ENCODE measurements around the gene PDS5A.
"Not testable (repeated sequence)": the region's sequence is repeated elsewhere in the genome, so short reads cannot be mapped to it uniquely, and the experiment has no call there.

Gene PDS5A

GRCh38 chr4:39961311-39961877 is 16.3 kb downstream of the PDS5A start:
- DNase-seq (ENCODE audit: low read depth), result no peak

- DNase-seq (ENCODE audit: low read depth), result no peak
These were observed 26.7 kb downstream of the PDS5A start for GRCh38 chr4:39950861-39951481.

- DNase-seq (ENCODE audit: low read depth), result no peak
These were observed 29.7 kb downstream of the PDS5A start for GRCh38 chr4:39947963-39948362.

DNA sequence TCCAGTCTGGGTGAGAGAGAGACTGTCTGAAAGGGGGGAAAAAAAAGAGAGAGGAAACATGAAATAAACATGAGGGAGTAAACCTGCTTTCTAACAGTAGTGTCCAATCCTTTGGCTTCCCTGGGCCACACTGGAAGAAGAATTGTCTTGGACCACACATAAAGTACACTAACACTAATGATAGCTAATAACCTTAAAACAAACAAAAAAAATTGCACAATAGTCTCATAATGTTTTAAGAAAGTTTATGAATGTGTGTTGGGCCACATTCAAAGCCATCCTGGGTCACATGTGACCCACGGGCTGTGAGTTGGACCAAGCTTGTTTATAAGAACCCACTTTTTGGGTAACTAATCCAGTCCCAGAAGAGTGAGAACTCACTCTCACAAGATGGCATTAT is 30.3 kb downstream of the PDS5A start:
- DNase-seq (ENCODE audit: low read depth), result no peak

GRCh38 chr4:39944245-39944644 is 33.5 kb downstream of the PDS5A start:
- not testable (repeated sequence) for DNase-seq (ENCODE audit: low read depth)

DNA sequence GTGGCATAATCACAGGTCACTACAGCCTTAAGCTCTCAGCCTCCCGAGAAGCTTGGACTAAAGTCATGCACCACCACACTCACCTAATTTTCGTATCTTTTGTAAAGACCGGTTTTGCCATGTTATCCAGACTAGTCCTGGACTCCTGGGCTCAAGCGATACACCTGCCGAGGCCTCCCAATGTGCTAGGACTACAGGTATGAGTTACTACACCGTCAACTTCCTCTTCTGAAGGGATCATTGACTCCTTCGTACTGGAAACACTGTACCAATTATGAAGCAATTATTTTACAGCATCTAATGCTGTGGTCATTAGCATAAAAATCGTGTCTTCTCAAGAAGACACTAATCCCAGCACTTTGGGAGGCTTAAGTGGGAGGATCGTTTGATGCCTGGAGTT is 35.2 kb downstream of the PDS5A start:
- no peak for DNase-seq (ENCODE audit: low read depth)

DNA sequence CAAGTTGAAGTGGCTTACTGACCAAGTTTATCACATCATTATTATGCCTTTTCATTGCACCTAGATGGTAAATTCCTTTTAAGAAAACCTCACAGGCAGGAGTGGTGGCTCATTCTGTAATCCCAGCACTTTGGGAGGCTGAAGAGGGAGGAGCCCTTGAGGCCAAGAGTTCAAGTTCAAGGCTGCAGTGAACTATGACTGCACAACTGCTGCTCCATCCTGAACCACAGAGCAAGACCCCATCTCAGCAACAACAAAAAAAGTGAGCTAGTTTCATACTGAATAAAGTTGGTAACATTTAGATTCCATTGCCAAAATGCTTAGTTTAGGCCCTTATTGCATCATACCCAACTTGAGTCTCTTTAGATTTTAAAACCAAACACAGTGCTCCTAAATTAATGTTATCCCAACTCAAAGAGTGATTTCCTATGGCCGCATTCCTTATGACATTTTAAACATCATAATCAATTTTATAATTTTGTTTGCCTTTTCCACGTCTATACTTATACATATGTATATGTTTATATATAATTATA is 36.0 kb downstream of the PDS5A start:
- no peak for DNase-seq (ENCODE audit: low read depth)

- no peak for DNase-seq (ENCODE audit: low read depth)
These were observed 39.9 kb downstream of the PDS5A start for GRCh38 chr4:39937683-39938268.

DNA sequence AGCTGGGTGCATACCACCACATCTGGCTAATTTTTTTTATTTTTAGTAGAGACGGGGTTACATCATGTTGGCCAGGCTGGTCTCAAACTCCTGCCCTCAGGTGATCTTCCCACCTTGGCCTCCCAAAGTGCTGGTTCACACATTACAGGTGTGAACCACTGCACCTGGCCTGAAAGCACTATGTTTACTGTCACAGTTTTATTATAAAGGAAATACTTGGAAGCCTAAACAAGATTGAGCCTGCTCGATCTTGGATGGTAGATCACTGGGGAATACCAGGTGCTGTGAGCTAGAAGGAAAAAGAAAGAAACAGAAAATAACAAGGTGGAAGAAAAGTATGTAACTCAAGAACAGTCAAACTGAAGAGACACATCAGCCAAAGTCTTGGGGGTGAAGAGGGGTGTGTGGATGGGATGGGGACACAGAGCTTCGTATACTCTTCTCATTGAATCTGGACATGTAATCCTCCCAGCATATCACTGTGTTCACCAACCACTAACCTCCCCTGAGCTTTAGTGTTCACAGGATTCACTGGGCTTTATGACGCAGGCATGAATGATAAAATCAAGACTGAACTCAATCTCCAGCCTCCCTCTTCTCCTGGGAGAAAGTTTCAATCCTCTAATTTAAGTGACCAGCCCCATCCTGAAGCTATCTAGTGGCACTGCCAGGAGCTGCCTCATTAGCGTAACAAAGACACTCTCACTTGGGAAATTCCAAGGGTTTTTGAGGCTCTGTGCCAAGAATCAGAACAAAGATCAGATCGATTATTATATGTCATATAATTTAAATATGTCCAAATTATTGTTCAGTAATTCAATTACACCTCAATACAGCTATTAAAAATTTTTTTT is 40.9 kb downstream of the PDS5A start:
- no peak for DNase-seq (ENCODE audit: low read depth)

DNA sequence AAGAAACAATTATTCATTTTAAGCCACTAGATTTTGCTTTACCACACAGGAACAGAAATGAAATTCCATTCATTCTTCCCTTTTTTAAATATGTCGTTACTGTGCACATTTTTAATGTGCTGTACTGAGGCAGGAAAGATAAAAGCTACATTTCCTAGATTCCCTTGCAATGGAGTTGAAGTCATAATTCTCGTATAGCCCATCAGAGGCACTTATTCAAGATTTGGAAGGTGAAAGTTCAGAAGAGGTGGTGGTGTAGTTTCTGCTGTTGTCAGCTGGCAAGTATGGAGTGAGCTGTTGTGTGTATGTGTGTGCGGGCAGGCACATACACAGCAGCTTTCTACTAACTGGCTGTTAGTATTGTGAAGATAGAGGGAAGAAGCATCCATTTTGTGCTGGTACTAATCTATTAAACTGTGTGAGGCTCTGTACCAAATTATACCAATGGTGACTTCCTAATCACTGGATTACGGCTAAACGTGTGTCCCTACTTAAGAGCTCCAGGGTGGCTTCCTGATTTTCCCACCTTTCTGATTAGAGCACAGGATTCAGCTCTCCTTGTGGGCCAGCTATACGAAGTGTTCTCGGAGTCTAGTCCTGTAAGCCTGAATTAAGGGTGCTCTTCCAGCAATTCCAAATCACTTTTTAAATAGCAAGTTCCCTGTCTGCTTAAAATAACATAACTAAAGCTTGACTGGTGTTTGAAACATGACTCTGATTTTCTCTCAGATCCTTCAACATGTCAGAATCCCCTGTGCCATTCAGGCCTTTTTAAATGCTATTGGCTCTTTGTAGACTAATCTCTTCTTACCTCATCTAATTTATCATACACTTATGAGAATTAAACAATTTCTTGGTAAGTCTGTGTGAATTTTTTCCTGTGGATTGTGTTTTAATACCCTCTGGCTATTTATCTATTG is 43.8 kb downstream of the PDS5A start:
- no peak for DNase-seq (ENCODE audit: low read depth)

DNA sequence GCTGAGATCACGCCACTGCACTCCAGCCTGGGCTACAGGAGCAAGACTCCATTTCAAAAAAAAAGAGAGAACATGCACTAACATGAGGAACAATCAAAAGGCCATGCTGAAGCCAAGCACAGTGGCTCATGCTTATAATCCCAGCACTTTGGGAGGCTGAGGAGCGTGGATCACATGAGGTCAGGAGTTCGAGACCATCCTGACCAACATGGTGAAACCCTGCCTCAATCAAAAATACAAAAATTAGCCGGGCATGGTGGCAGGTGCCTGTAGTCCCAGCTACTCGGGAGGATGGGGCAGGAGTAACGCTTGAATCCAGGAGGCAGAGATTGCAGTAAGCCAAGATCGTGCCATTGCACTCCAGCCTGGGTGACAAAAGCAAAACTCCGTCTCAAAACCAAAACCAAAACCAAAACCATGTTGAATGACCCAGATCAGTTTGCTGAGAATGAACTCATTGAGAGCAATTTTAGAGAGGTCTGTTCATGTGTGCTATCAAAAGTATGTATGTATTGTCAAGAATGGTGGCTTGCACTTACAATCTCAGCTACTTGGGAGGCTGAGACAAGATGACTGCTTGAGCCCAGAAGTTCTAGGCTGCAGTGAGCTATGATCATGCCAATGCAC is 44.8 kb downstream of the PDS5A start:
- no peak for DNase-seq (ENCODE audit: low read depth)

GRCh38 chr4:39931441-39931901 is 46.2 kb downstream of the PDS5A start:
- DNase-seq (ENCODE audit: low read depth), result no peak

DNA sequence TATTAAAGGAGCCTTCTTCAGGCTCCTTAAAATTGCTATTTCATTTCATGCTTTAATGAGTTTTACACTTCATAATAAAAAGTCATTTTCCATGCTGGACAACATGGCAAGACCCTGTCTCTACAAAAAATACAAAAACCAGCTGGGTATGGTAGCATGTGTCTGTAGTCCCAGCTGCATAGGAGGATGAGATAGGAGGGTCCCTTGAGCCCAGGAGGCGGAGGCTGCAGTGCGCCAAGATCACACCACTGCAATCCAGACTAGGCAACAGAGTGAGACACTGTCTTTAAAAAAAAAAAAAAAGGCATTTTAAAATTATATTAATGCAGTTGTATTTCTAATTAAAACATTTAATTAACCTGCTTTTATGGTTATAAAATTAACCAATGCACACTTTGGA is 49.2 kb downstream of the PDS5A start:
- DNase-seq (ENCODE audit: low read depth), result no peak

DNA sequence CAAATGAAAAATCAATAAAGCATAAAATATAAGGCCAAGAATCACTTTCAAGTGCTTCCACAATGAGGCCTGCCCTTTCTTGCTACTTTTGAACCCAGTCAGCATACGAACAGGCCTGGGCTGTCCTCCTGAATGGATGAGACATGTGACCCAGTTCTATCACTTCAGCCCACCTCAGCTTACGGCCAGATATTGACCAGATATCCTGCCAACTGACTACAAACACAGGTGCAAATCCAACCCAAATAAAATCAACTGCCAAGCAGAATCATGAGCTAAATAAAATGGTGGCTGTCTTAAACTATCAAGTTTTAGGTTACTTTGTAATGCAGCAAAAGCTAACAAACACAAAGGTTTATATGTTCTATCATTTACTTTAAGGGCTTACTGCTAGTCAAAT is 53.7 kb downstream of the PDS5A start:
- no peak for DNase-seq (ENCODE audit: low read depth)

- no peak for DNase-seq (ENCODE audit: low read depth)
These were observed 55.3 kb downstream of the PDS5A start for GRCh38 chr4:39922399-39922798.

DNA sequence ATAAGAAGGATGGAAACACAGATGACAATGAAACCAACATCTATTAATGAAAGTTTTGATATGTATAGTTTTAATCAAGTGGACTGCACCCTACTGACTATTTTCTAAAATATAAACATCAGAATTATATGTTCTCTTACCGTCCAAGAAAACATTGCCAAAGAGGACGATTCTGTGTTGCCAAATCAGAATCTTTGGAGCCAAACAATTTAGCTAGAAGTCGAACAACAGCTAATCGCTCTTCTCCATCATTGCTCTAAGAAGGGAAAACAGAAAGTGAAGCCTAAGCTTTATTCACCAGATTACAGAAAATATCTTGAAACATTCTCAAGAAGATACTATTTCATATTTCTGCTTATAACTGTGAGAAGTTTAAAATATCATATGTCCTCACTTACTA is 64.2 kb downstream of the PDS5A start:
- no peak for DNase-seq (ENCODE audit: low read depth)

GRCh38 chr4:39910064-39910463 is 67.6 kb downstream of the PDS5A start:
- no peak for DNase-seq (ENCODE audit: low read depth)

DNA sequence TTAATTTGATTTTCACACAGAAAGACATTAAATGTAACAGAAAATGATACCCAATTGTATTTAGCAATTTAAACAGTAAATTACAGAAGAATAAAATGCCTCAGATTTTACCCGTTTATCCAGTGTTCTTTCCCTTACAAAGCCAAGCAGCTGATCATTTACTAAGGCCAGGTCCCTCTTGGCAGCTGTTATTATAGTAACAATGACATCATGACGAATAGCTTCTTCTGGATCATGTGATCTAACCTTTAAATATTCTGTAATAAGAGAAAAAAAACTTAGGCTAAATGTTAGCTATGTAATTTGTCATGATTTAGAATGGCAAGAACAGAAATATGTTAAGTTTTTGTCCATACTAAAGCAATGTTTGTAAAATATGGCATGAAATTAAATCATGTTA is 69.4 kb downstream of the PDS5A start:
- DNase-seq (ENCODE audit: low read depth), result no peak

DNA sequence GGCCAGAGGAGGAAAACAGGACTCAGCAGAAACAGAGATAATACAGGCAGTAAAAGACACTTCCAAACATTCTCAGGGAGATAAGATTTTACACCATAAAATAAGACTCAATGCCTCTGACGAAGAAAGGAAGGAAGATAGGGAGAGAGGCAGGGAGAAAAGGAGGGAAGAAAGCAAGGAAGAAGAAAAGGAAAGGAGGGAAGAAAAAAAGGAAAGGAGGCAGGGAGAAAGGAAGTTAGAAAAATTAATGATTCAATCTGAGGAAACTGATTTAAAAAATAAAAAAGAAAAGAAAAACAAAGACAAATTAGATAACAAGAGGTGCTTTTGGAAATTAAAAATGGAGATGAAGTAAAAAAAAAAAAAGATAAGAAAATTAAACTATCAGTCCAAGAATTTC is 72.1 kb downstream of the PDS5A start:
- DNase-seq (ENCODE audit: low read depth), result no peak

- DNase-seq (ENCODE audit: low read depth), result not testable (repeated sequence)
These were observed 72.7 kb downstream of the PDS5A start for GRCh38 chr4:39905019-39905418.

GRCh38 chr4:39900966-39901365 is 76.7 kb downstream of the PDS5A start:
- no peak for DNase-seq (ENCODE audit: low read depth)
